Mesenchymal stem cell (in vitro differentiated cells and primary cell): ENCODE results near the gene LMO1.

Experiments
- DNase-seq: peaks from one replicate; pipeline ENCODE4 v3.0.0-alpha.2; 2013
- H2AFZ ChIP-seq: one replicate; pipeline ENCODE4 v1.6.1; 2013; ENCODE audit warnings: low read depth, mild to moderate bottlenecking, control low read depth, inconsistent platforms, low read length, moderate library complexity
- H2AK5ac ChIP-seq: 2 replicates; pipeline ENCODE4 v1.6.1; 2013; ENCODE audit warnings: low read length, moderate library complexity, mild to moderate bottlenecking, inconsistent platforms; ENCODE audit not compliant: severe bottlenecking
- H2BK120ac ChIP-seq: one replicate; pipeline ENCODE4 v1.6.1; 2013; ENCODE audit warnings: low read depth, mild to moderate bottlenecking, inconsistent platforms, low read length, moderate library complexity
- H2BK12ac ChIP-seq, 2 experiments: one replicate each; pipeline ENCODE4 v1.6.1; 2013; ENCODE audit warnings: inconsistent platforms in 2 of 2, low read length in 2 of 2, mild to moderate bottlenecking in 2 of 2, moderate library complexity in 2 of 2, control low read depth in 1 of 2
- H2BK15ac ChIP-seq: one replicate; pipeline ENCODE4 v1.6.1; 2013; ENCODE audit warnings: mild to moderate bottlenecking, low read depth, inconsistent platforms; ENCODE audit not compliant: poor library complexity, severe bottlenecking
- H2BK5ac ChIP-seq: 2 replicates; pipeline ENCODE4 v1.6.1; 2013; ENCODE audit warnings: low read depth, mild to moderate bottlenecking, low read length, control low read depth, inconsistent platforms; ENCODE audit not compliant: poor library complexity, severe bottlenecking
- H3K14ac ChIP-seq, 2 experiments: one replicate each; pipeline ENCODE4 v1.6.1; 2013; ENCODE audit warnings: inconsistent platforms in 2 of 2, low read length in 2 of 2, control low read depth in 1 of 2, mild to moderate bottlenecking in 1 of 2, moderate library complexity in 1 of 2
- H3K18ac ChIP-seq, 2 experiments: one replicate each; pipeline ENCODE4 v1.6.1; 2013; ENCODE audit warnings: inconsistent platforms in 2 of 2, low read length in 2 of 2, control low read depth in 1 of 2, low read depth in 1 of 2, mild to moderate bottlenecking in 1 of 2
- H3K23ac ChIP-seq, 2 experiments: one replicate each; pipeline ENCODE4 v1.6.1; 2013; ENCODE audit warnings: inconsistent platforms in 2 of 2, low read length in 2 of 2, mild to moderate bottlenecking in 2 of 2, moderate library complexity in 2 of 2, control low read depth in 1 of 2
- H3K27ac ChIP-seq: 2 replicates; pipeline ENCODE4 v1.5.1; 2013; ENCODE audit warnings: mild to moderate bottlenecking, moderate library complexity, low read length, control low read depth, inconsistent platforms; ENCODE audit not compliant: poor library complexity, severe bottlenecking
- H3K27me3 ChIP-seq, 2 experiments: 2 replicates each; pipeline versions ENCODE4 v1.6.1 to v1.7.0; 2013; ENCODE audit warnings: low read length in 2 of 2, mild to moderate bottlenecking in 2 of 2, moderate library complexity in 2 of 2, control low read depth in 1 of 2, inconsistent platforms in 1 of 2; ENCODE audit not compliant: control insufficient read depth in 1 of 2, insufficient read depth in 1 of 2
- H3K36me3 ChIP-seq, 2 experiments: 2 replicates each; pipeline versions ENCODE4 v1.6.1 to v1.7.0; 2013; ENCODE audit warnings: low read length in 2 of 2, control low read depth in 1 of 2, inconsistent platforms in 1 of 2, low read depth in 1 of 2, mild to moderate bottlenecking in 1 of 2; ENCODE audit not compliant: insufficient read depth in 2 of 2, control insufficient read depth in 1 of 2
- H3K4ac ChIP-seq, 2 experiments: one replicate each; pipeline ENCODE4 v1.6.1; 2013; ENCODE audit warnings: inconsistent platforms in 2 of 2, low read length in 2 of 2, mild to moderate bottlenecking in 2 of 2, moderate library complexity in 2 of 2, control low read depth in 1 of 2, low read depth in 1 of 2
- H3K4me1 ChIP-seq: 2 replicates; pipeline ENCODE4 v1.6.1; 2013; ENCODE audit warnings: low read depth, low read length, control low read depth; ENCODE audit not compliant: control insufficient read depth, insufficient read depth
- H3K4me2 ChIP-seq: 2 replicates; pipeline ENCODE4 v1.6.1; 2013; ENCODE audit warnings: low read length, mild to moderate bottlenecking, inconsistent platforms; ENCODE audit not compliant: poor library complexity, severe bottlenecking
- H3K4me3 ChIP-seq, 2 experiments: 2 replicates each; pipeline versions ENCODE4 v1.5.1 to v1.7.0; 2013; ENCODE audit warnings: low read length in 2 of 2, mild to moderate bottlenecking in 2 of 2, control low read depth in 1 of 2, low read depth in 1 of 2; ENCODE audit not compliant: insufficient read depth in 1 of 2
- H3K79me1 ChIP-seq: replicated peaks from 2 replicates; pipeline ENCODE4 v1.6.1; 2013; ENCODE audit warnings: mild to moderate bottlenecking, control low read depth, low read length, inconsistent platforms; ENCODE audit not compliant: poor library complexity, severe bottlenecking
- H3K9ac ChIP-seq: 2 replicates; pipeline ENCODE4 v1.7.0; 2013; ENCODE audit warnings: mild to moderate bottlenecking, low read length, moderate library complexity
- H3K9me3 ChIP-seq: 2 replicates; pipeline ENCODE4 v1.7.0; 2013; ENCODE audit warnings: mild to moderate bottlenecking, low read length; ENCODE audit not compliant: control insufficient read depth
- H4K8ac ChIP-seq: one replicate; pipeline ENCODE4 v1.6.1; 2013; ENCODE audit warnings: inconsistent platforms, mild to moderate bottlenecking, low read length, moderate library complexity
- H4K91ac ChIP-seq: one replicate; pipeline ENCODE4 v1.6.1; 2013; ENCODE audit warnings: mild to moderate bottlenecking, low read length, inconsistent platforms
- WGBS: methylation state at CpG from one replicate; pipeline ENCODE4 v1.1.7; 2013; ENCODE audit warnings: mixed read lengths; 5-methylcytosine and 5-hydroxymethylcytosine counted together

LMO1 gene

GRCh38 chr11:8228231-8228630, 35.4 kb downstream of the LMO1 start:
- Histone ChIP-seq H3K4me1 (no peaks in the 10 kb centered on the region), H3K18ac (no peak overlapping the region), H2BK120ac (no peak overlapping the region), H3K79me1 (no peaks in the 10 kb centered on the region), H3K4ac (no peak overlapping the region), H2BK5ac (no peak overlapping the region), H3K27me3 (peaks cover 37 to 39% of the 10 kb centered on the region in 2 experiments), H3K9me3 (no peaks in the 10 kb centered on the region), H3K4me2 (no peak overlapping the region), H2AFZ (no peak overlapping the region), H2AK5ac (no peak overlapping the region), H4K8ac (no peak overlapping the region), H3K27ac (no peak overlapping the region), H3K23ac (no peak overlapping the region), H3K36me3 (no peaks in the 10 kb centered on the region), H4K91ac (no peak overlapping the region), H3K14ac (no peak overlapping the region), H3K4me3 (no peak overlapping the region), H2BK12ac (no peak overlapping the region), H2BK15ac (no peak overlapping the region), H3K9ac (no peak overlapping the region)
- WGBS, result 86% methylated on average over 6 of the region's 7 CpGs
- no peak for DNase-seq

GRCh38 chr11:8227156-8228152, 36.2 kb downstream of the LMO1 start:
- Histone ChIP-seq H4K91ac (no peak overlapping the region), H3K9ac (no peak overlapping the region), H2AFZ (no peak overlapping the region), H2BK120ac (no peak overlapping the region), H3K4me3 (no peak overlapping the region), H2AK5ac (no peak overlapping the region), H3K27me3 (peaks cover 35 to 41% of the 10 kb centered on the region in 2 experiments), H3K36me3 (no peaks in the 10 kb centered on the region), H3K18ac (no peak overlapping the region), H3K4me1 (no peaks in the 10 kb centered on the region), H3K14ac (no peak overlapping the region), H2BK12ac (no peak overlapping the region), H3K79me1 (no peaks in the 10 kb centered on the region), H3K9me3 (no peaks in the 10 kb centered on the region), H2BK15ac (no peak overlapping the region), H3K4me2 (no peak overlapping the region), H3K27ac (no peak overlapping the region), H3K23ac (no peak overlapping the region), H2BK5ac (no peak overlapping the region), H3K4ac (no peak overlapping the region), H4K8ac (no peak overlapping the region)
- DNase-seq, result no peak
- WGBS, result 79% methylated on average over 3 of the region's 4 CpGs

- Histone ChIP-seq H4K91ac (no peak overlapping the region), H3K27ac (no peak overlapping the region), H3K79me1 (no peaks in the 10 kb centered on the region), H3K4me3 (no peak overlapping the region), H3K4ac (no peak overlapping the region), H2BK5ac (no peak overlapping the region), H3K27me3 (peaks cover 39 to 42% of the 10 kb centered on the region in 2 experiments), H2AFZ (no peak overlapping the region), H3K36me3 (no peaks in the 10 kb centered on the region), H3K14ac (no peak overlapping the region), H3K9ac (no peak overlapping the region), H3K9me3 (no peaks in the 10 kb centered on the region), H3K23ac (no peak overlapping the region), H4K8ac (no peak overlapping the region), H3K4me1 (no peaks in the 10 kb centered on the region), H2AK5ac (no peak overlapping the region), H2BK120ac (no peak overlapping the region), H2BK12ac (no peak overlapping the region), H2BK15ac (no peak overlapping the region), H3K4me2 (no peak overlapping the region), H3K18ac (no peak overlapping the region)
- 9% methylated on average over 8 of the region's 8 CpGs for WGBS
- DNase-seq, result peak; percentile 67
These were observed 38.1 kb downstream of the LMO1 start for GRCh38 chr11:8225589-8226036.

- H2AFZ ChIP-seq, result no peak overlapping the region
- no peak overlapping the region for H2BK15ac ChIP-seq
- no peak overlapping the region for H4K8ac ChIP-seq
- no peaks in the 10 kb centered on the region for H3K4me1 ChIP-seq
- WGBS, result no CpG with 5 or more reads among the region's 2 CpGs
- no peak for DNase-seq
- H4K91ac ChIP-seq, result no peak overlapping the region
- H3K14ac ChIP-seq, result no peak overlapping the region
- H3K9ac ChIP-seq, result no peak overlapping the region
- H3K4me2 ChIP-seq, result no peak overlapping the region
- H3K18ac ChIP-seq, result no peak overlapping the region
- H3K27me3 ChIP-seq, result peaks cover 38 to 43% of the 10 kb centered on the region in 2 experiments
- H3K23ac ChIP-seq, result no peak overlapping the region
- H3K27ac ChIP-seq, result no peak overlapping the region
- H3K9me3 ChIP-seq, result no peaks in the 10 kb centered on the region
- no peak overlapping the region for H2BK5ac ChIP-seq
- H2AK5ac ChIP-seq, result no peak overlapping the region
- no peak overlapping the region for H3K4ac ChIP-seq
- H3K4me3 ChIP-seq, result no peak overlapping the region
- no peak overlapping the region for H2BK12ac ChIP-seq
- no peaks in the 10 kb centered on the region for H3K36me3 ChIP-seq
- H2BK120ac ChIP-seq, result no peak overlapping the region
- no peaks in the 10 kb centered on the region for H3K79me1 ChIP-seq
These were observed 39.0 kb downstream of the LMO1 start for GRCh38 chr11:8224711-8225110.
